ENCODE data around the gene IFI27L2.
A peak's percentile ranks its signal among the peaks of the same experiment; 100 is the strongest.

Gene IFI27L2

GRCh38 chr14:94101748-94102147 lies 27.7 kb downstream of the IFI27L2 start:
- peak; percentile 57 for DNase-seq (ENCODE audit: low read depth)
- TF ChIP-seq, protein P1, sequence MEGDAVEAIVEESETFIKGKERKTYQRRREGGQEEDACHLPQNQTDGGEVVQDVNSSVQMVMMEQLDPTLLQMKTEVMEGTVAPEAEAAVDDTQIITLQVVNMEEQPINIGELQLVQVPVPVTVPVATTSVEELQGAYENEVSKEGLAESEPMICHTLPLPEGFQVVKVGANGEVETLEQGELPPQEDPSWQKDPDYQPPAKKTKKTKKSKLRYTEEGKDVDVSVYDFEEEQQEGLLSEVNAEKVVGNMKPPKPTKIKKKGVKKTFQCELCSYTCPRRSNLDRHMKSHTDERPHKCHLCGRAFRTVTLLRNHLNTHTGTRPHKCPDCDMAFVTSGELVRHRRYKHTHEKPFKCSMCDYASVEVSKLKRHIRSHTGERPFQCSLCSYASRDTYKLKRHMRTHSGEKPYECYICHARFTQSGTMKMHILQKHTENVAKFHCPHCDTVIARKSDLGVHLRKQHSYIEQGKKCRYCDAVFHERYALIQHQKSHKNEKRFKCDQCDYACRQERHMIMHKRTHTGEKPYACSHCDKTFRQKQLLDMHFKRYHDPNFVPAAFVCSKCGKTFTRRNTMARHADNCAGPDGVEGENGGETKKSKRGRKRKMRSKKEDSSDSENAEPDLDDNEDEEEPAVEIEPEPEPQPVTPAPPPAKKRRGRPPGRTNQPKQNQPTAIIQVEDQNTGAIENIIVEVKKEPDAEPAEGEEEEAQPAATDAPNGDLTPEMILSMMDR (conservative IDR thresholded peaks at IDR 0.05; ENCODE audit: control insufficient read depth, insufficient read depth, low read depth, low read length), result no peak
- no peak overlapping the region for H3K4me3 ChIP-seq (ENCODE audit: control insufficient read depth, low read depth, low read length)

GRCh38 chr14:94100847-94101246 lies 28.6 kb downstream of the IFI27L2 start:
- DNase-seq (ENCODE audit: low read depth), result peak; percentile 93
- TF ChIP-seq, protein P1 (conservative IDR thresholded peaks at IDR 0.05; ENCODE audit: control insufficient read depth, insufficient read depth, low read depth, low read length), result no peak
- no peak overlapping the region for H3K4me3 ChIP-seq (ENCODE audit: control insufficient read depth, low read depth, low read length)

GRCh38 chr14:94099006-94099405 lies 30.4 kb downstream of the IFI27L2 start:
- DNase-seq (ENCODE audit: low read depth), result no peak
- no peak overlapping the region for H3K4me3 ChIP-seq (ENCODE audit: control insufficient read depth, low read depth, low read length)
- TF ChIP-seq, protein P1 (conservative IDR thresholded peaks at IDR 0.05; ENCODE audit: control insufficient read depth, insufficient read depth, low read depth, low read length), result no peak

GRCh38 chr14:94098326-94098992 lies 30.9 kb downstream of the IFI27L2 start:
- peak; percentile 89 for DNase-seq (ENCODE audit: low read depth)
- TF ChIP-seq, protein P1 (conservative IDR thresholded peaks at IDR 0.05; ENCODE audit: control insufficient read depth, insufficient read depth, low read depth, low read length), result no peak
- H3K4me3 ChIP-seq (ENCODE audit: control insufficient read depth, low read depth, low read length), result no peak overlapping the region

GRCh38 chr14:94097091-94097490 lies 32.3 kb downstream of the IFI27L2 start:
- no peak for DNase-seq (ENCODE audit: low read depth)
- H3K4me3 ChIP-seq (ENCODE audit: control insufficient read depth, low read depth, low read length), result no peak overlapping the region
- TF ChIP-seq, protein P1 (conservative IDR thresholded peaks at IDR 0.05; ENCODE audit: control insufficient read depth, insufficient read depth, low read depth, low read length), result no peak

DNA sequence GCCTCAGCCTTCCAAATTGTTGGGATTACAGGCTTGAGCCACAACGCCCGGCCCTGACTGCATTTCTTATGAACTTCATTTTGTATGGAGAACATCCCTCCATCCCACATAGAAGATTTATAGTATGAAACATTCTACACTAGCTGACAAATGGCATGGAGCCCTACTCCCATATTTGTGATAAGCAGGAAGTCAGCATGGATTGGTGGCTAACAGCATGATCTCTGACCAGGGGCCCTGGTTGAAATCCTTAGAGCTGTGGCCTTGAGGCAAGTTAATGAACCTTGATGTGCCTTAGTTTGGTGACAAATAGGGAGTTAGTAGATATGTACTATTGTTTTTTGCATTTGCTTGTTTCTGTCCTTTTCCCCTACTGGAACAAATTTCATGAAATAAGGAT lies 36.0 kb downstream of the IFI27L2 start:
- DNase-seq (ENCODE audit: low read depth), result no peak
- TF ChIP-seq, protein P1 (conservative IDR thresholded peaks at IDR 0.05; ENCODE audit: control insufficient read depth, insufficient read depth, low read depth, low read length), result no peak

More for the DNA sequence above, 36.0 kb downstream of the IFI27L2 start:
- no peak overlapping the region for H3K4me3 ChIP-seq (ENCODE audit: control insufficient read depth, low read depth, low read length)
